Inflammatory macrophage treated with lipopolysaccharide for 1 hour (primary cell): ENCODE results near the gene ABCA1.
"Not testable (repeated sequence)": the region's sequence is repeated elsewhere in the genome, so short reads cannot be mapped to it uniquely, and the experiment has no call there.

Source experiments
- DNase-seq, 2 donors: peaks; one replicate each; pipeline ENCODE4 v3.0.0-alpha.2; 2020 to 2022

ABCA1 gene

DNA sequence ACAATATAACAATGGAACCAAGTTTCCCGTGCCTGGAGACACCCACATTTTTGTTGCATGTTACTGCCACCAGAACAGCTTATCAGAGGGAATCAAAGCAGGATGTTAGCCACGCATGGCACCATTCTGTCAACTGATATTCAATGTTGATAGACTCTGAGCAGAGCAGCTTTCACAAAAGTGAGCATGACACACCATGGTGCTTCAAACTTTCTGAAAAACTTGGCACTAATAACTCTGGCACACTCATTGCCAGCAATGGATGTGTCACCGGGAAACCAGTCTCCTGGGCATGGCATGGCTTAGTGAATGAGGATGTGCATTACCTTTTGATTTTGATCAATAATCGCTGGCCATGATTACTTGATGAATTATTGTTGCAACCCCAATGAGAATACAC, 144.4 kb downstream of the ABCA1 start:
- no peak for DNase-seq

- peak in 1 of 2 donors; percentile 73 for DNase-seq
Measured at GRCh38 chr9:104780796-104781395, 147.1 kb downstream of the ABCA1 start.

- peak in 1 of 2 donors; percentile 51 for DNase-seq
Measured at GRCh38 chr9:104779946-104780535, 147.9 kb downstream of the ABCA1 start.

DNA sequence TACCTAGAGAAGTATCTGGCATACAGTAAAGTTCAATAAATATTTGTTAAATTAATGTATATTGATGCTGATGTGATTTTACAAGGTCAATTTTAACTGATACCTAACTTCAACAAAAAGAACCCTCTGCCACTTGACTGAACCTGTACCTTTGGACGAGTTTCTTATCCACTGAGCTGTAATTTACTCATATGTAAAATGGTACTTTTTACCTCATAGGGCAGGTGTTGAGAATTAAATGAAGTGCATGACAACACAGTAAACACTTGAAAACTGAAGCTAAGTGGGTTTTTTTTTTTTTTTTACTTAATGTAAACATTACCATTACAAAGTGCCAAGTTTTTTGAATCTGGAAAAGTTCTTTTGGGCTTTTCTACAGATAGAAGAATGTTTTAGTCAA, 148.6 kb downstream of the ABCA1 start:
- no peak for DNase-seq

DNA sequence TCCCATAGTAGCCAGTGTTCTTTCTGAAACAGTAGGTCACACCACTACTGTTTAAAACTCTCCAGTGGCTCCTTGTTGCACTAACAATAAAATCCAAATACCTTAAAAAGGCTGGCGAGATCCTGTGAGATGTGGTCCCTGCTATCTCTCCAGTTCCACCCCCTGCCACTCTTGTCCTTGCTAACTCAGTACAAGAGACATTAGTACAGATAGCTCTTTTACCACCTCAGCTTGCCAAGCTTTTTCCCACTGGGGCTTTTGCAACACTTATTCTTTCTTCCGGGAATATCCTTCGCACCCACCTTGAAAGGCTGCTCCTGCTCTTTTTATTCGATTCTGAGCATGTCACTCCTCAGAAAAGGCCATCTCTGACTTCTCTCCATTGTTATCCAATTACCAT, 149.2 kb downstream of the ABCA1 start:
- no peak for DNase-seq

GRCh38 chr9:104776797-104777196, 151.2 kb downstream of the ABCA1 start:
- DNase-seq, result no peak

DNA sequence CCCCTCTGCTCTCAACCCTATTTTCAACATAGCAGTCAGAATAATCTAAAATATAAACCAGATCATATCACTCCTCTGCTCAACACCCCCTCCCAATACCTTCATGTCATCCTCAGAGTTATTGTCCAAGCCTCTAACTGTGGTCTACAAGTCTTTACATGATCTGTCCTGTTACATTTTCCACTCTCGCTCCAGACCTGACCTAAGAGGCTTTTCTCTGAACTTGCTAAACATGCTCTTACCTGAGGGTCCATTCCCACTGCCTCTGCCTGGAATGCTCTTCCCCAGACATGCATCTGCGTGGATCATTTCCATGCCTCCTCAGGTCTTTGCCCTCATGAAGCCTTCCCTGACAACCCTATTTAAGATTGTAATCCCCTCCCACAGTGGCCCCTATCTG, 152.0 kb downstream of the ABCA1 start:
- DNase-seq, result no peak

GRCh38 chr9:104775574-104775936, 152.4 kb downstream of the ABCA1 start:
- DNase-seq, result no peak

DNA sequence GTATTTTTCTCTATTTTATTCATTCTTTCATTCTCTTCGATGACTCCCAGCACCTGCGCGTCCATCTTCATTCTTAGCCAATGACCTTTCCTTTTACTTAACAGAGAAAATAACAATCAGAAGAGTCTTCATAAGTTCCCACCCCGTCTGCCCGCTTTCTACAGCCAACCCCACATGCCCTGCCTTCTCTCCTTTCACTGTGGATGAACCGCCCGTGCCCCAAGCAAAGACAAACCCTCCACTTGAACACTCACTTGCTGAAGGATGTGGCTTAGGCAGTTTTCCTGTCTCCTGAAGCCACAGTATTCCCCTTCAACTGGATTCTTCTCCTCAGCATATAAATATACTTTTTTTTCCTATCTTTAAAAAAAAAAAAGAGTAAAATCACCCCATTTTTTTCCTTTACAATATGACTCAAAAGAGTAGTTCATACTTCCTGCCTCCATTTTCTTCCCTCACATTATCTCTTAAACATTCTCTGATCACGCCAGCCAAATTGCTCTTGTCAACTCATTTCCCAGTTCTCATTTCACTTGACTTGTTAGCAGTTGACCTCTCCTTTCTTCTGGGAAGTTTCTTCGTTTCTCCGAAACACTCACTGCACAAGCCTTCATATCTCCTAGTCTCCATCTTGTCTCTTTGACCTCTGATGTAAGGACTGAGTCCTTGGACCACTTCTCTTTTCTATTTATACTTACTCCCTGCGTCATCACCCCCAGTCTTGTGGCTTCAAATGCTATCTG, 153.0 kb downstream of the ABCA1 start:
- peak; percentile 82 to 87 for DNase-seq

DNA sequence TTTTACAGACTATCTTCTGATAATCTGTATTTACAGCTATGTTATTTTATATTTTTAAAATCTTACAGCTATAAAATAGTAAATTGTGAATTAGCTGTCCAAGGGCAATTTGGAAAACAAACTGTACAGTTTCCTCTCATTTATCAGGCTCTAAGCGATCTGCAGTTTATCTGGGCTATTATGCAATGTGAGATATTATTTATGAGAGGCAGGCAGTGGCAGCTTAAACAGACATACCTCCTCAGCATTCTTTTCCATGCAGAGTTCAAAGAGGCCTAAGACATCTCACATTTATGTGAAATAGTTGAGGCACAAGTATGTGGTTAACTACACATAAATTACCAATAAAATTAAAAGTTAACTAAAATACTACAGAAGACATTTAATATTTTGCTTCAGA, 153.8 kb downstream of the ABCA1 start:
- no peak for DNase-seq

- DNase-seq, result peak in 1 of 2 donors; percentile 48
Measured at GRCh38 chr9:104772714-104773510, 155.0 kb downstream of the ABCA1 start.

DNA sequence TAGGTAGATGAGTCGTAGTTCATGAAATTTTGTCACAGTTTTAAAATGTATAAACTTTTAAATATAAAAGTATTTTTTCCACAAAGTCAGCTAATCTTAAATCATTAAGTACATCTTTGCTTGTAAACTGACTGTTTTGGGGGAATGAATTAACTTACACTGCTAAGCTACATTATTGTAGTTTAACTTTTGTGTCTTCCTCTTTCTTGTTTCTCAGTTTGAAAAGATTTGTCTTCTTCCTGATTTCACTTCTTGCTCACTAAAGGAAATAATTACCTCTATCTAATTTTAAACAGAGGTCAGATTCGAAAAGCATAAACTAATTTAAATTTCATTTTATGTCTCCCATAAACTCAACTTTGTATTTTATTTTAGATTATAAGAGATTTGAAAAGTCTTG, 158.3 kb downstream of the ABCA1 start:
- no peak for DNase-seq

DNA sequence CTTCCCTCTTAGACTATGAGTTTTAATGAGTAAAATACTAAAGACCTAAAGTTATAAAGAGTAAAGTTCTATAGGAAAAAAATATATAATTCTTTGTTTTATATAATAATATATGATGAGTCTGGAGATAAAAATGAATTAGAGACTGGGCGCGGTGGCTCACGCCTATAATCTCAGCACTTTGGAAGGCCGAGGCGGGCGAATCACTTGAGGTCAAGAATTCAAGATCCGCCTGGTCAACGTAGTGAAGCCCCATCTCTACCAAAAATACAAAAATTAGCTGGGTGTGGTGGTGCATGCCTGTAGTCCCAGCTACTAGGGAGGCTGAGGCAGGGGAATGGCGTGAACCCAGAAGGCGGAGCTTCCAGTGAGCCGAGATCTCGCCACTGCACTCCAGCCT, 158.9 kb downstream of the ABCA1 start:
- DNase-seq, result not testable (repeated sequence)

GRCh38 chr9:104767507-104767906, 160.4 kb downstream of the ABCA1 start:
- no peak for DNase-seq

DNA sequence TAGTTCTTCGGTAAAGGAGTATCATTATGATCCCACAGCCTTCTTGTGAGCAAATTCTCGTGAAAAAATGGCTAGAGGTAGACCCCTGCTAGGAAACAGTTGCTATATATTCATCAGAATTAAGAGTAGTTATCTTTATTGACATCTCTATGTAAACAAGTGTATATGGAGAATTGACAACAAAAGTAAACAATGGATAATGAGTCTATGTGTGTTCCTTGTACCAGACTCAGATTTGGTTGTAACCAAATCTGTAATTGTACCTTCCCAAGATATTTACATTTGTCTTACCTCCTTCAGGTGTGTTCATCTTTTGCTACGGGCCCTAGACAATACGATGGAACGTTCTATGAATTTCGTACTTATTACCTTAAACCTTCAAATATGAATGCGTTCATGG, 161.9 kb downstream of the ABCA1 start:
- no peak for DNase-seq

DNA sequence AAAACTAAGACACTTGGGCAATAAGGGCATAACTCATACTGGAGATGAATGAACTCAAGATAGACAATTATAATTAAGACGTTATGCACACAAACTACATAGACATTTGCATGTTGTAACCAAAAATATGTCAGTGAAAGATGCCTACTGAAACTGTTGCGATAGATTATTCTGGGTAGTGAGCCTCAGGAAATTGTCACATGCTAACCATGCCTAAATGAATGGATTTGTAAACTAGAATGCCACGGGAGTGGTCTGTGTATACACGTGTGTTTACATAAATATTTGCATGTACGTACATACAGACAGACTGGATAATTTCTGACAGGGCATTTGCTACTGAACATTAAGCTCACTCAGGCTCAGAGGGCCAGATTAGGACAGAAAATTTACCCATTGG, 162.8 kb downstream of the ABCA1 start:
- no peak for DNase-seq

GRCh38 chr9:104758974-104759373, 169.0 kb downstream of the ABCA1 start:
- DNase-seq, result no peak

DNA sequence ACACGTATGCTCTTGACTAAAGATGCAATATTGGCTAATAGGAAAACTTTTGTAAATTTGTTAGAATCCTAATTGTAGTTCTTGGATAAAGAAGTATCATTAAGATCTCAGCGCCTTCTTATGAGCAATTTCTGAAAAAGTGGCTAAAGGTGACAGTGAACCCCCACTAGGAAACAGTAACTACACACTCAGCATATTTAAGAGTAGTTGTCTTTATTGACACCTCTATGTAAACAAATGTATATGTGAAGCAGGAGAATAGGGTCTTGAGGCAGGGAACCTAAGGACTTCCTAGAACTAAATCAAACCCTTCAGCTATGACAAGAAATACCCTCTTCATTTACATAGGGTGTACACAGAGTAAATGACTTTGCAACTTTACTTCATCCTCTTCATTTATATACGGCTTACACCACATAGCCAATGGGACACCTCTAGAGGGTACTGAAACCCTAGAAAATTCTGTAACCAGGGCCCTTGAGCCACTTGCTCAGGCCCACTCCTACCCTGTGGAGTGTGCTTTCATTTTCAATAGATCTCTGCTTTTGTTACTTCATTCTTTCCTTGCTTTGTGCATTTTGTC, 177.7 kb downstream of the ABCA1 start:
- DNase-seq, result peak in 1 of 2 donors; percentile 48

- DNase-seq, result peak; percentile 21 to 58
Measured at GRCh38 chr9:104748359-104749031, 179.5 kb downstream of the ABCA1 start.

DNA sequence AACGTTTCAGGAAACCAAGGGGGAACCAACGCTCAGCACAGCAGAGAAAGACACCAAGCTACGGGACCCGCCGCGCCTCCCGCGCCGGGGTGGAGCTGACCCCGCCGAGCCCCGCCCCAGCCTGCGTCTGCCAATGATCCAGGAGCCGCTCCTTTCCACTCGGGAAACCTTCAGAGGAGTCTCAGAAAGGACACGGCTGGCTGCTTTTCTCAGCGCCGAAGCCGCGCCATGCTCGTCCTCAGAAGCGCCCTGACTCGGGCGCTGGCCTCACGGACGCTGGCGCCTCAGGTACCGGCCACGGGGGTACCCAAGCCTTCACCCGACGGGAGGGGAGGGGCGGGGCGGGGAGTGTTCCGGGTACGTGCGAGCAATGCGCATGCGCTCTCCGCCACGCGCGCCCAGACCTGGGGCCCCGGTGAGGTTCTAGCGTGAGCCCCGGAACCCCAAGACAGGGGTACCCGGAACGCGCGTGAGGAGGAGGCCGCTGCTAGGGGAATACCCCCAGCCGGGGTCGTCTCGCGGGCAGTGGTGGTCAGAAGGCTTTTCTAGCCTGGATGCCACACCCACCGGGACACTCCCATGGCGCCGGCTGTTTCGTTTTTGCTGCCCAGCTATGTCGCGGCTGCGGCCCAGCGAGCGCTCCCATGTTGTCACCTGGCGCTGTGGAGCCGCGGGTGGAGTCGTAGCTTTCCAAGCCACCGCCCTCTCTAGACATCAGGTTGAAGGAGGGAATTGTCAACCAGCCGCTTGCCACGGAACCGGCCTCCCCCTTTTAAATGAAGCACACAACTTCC, 180.2 kb downstream of the ABCA1 start, which contains the start of gene NIPSNAP3A:
NIPSNAP3A (plus strand) TSS at position 119 of the 794 bp plus-strand sequence; CDS start at position 229, 110 bp downstream.
- peak; percentile 79 to 85 for DNase-seq

GRCh38 chr9:104747245-104747564, 180.8 kb downstream of the ABCA1 start:
- DNase-seq, result no peak

DNA sequence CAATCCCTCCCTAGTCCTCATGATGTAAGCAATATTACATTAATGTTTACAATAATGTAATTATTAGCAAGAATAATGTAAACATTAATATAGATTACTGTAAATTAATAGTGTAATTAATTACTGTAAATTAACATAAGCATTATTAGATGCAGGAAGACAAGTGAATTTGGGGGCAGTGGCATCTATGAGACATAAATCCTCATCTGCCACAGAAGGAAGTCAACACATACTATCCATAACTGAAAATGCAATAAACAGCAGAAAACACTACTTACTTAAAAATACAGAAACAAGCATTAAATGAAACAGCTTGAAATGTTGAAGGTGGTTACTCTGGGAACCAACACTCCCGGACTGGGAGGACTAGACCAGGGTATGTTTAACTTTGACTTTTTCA, 181.2 kb downstream of the ABCA1 start:
- no peak for DNase-seq
